Posterior cingulate gyrus (tissue), 11 donors: ENCODE data around the gene KIRREL3.
A peak's percentile ranks its signal among the peaks of the same experiment; 100 is the strongest.

ENCODE experiments used
- DNase-seq, 10 donors: peaks; one replicate each; pipeline versions ENCODE4 v3.0.0 to v3.0.0-alpha.2; 2020 to 2021; ENCODE audit warnings: mixed read lengths in 3 of 10
- intact Hi-C: fragments of 100-400 bp; cut with DNase I; formaldehyde crosslinking; loops from one replicate; pipeline ENCODE4 v1.15.1; 2023

Gene KIRREL3

DNA sequence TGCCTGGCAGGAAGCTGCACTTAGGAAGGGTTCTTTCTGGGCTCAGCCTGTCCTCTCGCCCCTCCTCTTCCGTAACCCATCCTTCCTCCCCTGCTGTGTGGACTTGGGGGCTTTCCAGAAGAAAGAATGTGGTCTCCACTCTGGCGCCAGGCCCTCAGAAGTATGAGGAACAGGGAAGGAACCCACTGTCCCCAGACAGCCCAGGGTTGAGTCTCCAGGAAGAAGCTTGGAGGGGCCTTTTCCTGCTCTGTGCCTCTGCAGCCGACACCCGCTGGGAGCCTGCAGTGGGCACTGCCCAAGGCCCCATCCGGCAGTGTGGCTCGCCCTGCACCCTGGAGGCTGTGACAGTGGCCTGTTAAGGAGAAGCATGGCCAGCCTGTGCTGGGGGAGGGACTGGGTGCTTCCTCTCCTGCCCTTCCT lies 532.5 kb downstream of the KIRREL3 start:
- intact Hi-C loops, result no loop called here
- DNase-seq, result no peak

DNA sequence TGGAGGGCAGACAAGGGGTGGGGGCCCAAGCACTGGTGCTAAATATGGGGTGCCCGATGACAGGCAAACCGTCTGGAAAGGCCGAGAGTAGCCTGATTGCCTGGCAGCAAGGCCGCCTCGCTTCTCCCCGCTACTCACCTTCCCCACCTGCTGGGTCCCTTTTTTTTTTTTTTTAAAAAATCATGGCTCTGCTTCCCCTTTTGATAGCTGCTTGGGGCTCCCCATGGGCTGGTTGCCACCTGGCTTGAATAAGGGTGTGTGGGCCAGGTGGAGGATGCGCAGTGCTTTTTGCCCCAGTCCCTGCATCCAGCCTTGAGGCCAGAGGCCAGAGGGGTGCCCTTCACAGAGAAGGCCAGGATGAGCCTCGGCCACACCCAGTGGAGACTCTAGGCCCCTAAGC lies 533.1 kb downstream of the KIRREL3 start:
- intact Hi-C loops, result no loop called here

GRCh38 chr11:126467046-126467370 lies 533.6 kb downstream of the KIRREL3 start:
- no peak for DNase-seq
- intact Hi-C loops, result no loop called here

More for the DNA sequence above, 533.1 kb downstream of the KIRREL3 start:
- DNase-seq, result no peak

- intact Hi-C loops, result no loop called here
- DNase-seq, result peak in 1 of 10 donors; percentile 76
Observed at GRCh38 chr11:126466236-126467045, 534.1 kb downstream of the KIRREL3 start.

- peak in 1 of 10 donors; percentile 72 for DNase-seq
- intact Hi-C loops, result no loop called here
Observed at GRCh38 chr11:126465573-126466188, 534.9 kb downstream of the KIRREL3 start.

DNA sequence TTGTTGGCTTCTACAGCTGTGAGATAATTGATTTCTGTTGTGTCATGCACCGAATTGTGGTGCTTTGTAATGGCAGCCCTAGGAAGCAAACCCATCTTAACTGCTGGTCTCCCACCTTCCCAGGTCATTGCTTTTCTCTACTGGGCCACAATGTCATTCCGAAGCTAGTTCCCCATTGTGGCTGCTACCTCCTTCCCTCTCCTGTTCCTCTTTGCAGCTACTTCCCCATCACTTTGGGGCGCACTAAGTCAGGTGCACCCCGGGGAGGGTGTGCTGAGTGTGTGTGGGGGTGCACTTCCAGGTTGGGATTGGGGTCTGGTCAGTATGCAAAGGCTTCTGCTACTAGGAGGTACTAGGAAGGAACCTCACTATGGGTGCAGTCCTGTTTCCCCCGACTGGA lies 535.8 kb downstream of the KIRREL3 start:
- DNase-seq, result peak in 1 of 10 donors; percentile 51
- intact Hi-C loops, result no loop called here

DNA sequence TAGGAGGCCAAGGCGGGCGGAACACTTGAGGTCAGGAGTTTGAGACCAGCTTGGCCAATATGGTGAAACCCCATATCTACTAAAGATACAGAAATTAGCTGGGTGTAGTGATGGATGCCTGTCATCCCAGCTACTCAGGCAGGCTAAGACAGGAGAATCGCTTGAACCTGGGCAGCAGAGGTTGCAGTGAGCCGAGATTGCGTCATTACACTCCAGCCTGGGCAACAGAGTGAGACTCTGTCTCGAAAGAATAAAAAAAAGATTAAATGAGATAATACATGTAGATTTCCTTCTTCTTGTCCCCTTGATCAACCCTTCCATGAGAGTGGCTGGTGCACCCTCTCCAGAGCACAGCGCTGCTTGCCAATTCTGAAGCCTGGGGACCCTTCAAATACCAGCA lies 538.1 kb downstream of the KIRREL3 start:
- intact Hi-C loops, result no loop called here

GRCh38 chr11:126461996-126462395 lies 538.6 kb downstream of the KIRREL3 start:
- peak in 1 of 10 donors; percentile 24 for DNase-seq
- intact Hi-C loops, result no loop called here

More for the DNA sequence above, 538.1 kb downstream of the KIRREL3 start:
- peak in 1 of 10 donors; percentile 17 for DNase-seq

GRCh38 chr11:126461096-126461440 lies 539.5 kb downstream of the KIRREL3 start:
- peak in 2 of 10 donors; percentile 72 to 84 for DNase-seq

GRCh38 chr11:126460417-126461095 lies 540.0 kb downstream of the KIRREL3 start:
- intact Hi-C loops, result no loop called here
- DNase-seq, result peak in 2 of 10 donors; percentile 58 to 61

More at GRCh38 chr11:126461096-126461440, 539.5 kb downstream of the KIRREL3 start:
- intact Hi-C loops, result no loop called here

DNA sequence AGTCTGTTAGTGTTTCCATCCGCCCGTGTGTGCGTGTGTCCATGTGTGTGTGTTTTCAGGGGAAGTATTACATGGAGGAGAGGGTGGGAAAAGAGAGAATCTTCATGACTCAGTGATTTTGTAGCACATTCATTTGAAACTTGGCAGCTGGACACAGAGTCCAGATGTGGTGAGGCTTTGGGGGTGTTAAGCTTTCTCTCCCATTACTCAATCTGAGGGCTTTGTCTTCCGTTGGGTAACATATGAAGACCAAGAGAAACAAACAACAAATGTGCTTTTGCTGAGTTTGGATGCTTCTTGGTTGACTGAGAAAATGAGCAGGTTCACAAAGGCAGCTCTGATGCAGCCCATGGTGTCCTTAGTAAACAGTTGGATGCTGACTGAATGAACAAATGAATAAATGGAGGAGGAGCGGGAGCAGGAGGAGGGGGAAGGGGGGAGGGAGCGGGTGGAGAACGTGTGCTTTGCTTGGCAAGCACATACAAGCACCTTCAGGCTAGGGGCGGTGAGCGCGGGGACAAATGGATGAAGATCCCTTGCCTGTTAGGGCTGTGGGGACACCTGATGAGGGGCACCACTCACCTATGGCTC lies 540.8 kb downstream of the KIRREL3 start:
- intact Hi-C loops, result no loop called here
- peak in 3 of 10 donors; percentile 31 to 81 (median 81) for DNase-seq

GRCh38 chr11:126457817-126458216 lies 542.8 kb downstream of the KIRREL3 start:
- peak in 1 of 10 donors; percentile 73 for DNase-seq
- intact Hi-C loops, result no loop called here

DNA sequence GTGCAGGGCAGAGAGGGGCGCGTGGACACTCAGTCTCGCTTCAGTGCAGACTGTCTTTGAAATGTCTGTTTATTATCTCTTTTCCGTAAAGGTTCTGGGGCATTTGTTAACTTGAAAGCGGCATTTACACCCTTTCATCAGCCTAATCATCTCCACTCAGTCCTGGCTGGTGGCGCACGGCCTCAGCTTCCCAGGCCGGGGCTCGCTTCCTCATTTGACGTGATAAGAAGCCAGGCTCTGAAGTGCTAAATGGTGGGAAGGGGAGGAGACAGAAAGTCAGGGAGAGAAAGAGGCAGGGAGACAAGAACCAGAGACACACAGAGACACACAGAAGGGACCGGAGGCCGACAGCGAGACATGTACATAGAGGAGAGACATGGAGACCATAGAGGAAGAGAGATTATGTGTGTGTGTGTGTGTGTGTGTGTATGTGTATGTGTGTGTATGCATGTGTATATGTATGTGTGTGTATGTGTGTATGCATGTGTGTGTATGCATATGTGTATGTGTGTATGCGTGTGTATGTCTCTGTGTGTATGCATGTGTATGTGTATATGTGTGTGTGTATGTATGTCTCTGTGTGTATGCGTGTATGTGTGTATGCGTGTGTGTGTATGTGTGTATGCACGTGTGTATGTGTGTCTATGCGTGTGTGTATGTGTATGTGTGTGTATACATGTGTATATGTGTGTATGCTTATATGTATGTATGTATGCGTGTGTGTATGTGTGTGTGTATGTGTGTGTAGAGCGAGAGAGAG lies 543.6 kb downstream of the KIRREL3 start:
- intact Hi-C loops, result no loop called here
- DNase-seq, result no peak

DNA sequence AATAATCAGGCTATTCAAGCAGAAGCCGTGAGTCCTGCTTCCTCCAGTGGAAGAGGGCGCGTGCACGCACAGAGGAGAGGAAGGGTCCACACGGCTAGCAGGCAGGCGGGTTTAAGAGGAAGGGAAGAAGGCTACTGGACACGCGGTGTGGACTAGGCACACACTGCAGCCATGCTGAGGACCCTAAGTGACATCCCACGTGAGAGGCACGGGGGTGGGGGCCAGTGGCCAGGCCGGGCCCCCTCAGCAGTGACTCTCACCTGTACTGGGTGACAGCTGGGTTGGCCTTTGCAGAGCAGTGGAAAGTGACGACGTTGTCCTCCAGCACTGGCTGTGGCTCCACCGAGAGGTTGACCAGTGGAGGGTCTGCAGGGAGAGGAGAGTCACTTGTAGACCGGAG lies 544.5 kb downstream of the KIRREL3 start:
- intact Hi-C loops, result no loop called here
- DNase-seq, result no peak

DNA sequence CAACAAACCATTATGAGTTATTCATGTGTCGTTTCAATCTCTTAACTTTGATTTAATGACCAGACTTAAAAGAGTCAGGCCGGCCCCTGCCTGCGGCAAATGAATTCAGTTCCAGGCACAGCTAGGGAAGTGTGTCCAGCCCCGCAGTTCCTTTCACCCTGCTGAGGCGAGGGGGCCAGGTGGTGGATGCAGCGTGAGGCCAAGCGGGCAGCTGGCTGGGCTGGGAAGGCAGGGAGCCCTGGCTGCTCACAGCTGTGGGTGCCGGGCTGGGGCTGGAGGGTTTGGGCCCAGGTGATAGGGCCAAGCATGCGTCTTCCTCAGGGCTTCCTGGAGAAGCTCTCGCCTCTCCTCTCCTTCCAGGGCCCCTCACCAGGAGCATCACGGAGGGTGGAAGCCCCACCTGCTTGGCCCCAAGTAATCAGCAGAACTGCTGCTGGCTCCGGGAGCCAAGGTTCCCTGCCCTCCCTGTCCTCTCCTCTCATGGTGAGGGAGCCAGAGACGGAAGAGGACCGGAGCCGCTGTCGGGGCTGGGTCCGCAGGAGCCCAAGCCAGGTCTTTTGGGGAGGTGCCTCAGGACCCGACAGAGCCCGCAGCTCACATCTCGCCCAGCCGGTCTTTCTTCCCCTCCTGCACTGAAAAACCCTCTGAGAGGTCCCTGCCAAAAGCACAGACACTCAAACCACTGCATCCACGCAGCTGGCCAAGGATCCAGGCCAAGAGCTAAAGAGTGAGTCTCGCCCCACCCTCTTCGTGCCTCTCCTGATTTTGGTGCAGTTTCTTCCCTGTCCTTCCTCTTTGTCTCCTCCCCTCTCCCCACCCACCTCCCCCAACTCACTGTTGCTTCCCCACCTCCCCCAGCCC lies 548.1 kb downstream of the KIRREL3 start:
- intact Hi-C loops, result no loop called here
- DNase-seq, result no peak

DNA sequence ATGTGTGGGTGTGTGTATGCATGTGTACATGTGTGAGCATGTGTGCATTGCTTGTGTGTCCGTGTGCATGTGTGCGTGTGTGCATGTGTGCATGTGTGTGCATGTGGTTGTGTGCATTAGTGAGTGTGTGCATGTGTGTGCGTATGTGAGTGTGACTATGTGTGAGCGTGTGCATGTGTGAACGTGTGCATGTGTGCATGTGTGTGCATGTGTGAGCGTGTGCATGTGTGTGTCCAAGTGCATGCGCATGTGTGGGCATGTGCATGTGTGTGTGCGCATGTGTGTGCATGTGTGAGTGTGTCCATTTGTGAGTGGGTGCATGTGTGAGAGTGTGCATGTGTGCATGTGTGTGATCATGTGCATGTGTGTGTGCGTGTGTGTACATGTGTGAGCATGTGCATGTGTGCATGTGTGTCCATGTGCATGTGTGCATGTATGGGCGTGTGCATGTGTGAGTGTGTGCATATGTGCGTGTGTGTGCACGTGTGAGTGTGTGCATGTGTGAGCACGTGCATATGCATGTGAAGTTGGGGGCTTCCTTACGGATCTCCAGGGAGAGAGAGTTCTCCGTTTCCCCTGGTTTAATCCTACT lies 549.3 kb downstream of the KIRREL3 start:
- DNase-seq, result no peak
- intact Hi-C loops, result no loop called here

GRCh38 chr11:126450806-126451205 lies 549.8 kb downstream of the KIRREL3 start:
- no peak for DNase-seq
- intact Hi-C loops, result no loop called here

DNA sequence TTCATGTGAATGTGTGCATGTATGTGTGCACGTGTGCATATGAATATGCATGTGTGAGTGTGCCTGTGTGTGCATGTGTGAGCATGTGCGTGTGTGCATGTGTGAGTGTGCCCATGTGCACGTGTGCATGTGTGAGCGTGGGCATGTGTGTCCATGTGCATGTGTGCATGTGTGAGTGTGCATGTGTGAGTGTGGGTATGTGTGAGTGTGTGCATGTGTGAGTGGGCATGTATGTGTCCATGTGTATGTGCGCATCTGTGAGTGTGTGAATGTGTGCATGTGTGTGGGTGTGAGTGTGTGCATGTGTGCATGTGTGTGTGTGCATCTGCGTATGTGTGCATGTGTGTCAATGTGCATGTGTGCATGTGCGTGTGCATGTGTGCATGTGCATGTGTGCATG lies 550.4 kb downstream of the KIRREL3 start:
- intact Hi-C loops, result no loop called here
- no peak for DNase-seq

DNA sequence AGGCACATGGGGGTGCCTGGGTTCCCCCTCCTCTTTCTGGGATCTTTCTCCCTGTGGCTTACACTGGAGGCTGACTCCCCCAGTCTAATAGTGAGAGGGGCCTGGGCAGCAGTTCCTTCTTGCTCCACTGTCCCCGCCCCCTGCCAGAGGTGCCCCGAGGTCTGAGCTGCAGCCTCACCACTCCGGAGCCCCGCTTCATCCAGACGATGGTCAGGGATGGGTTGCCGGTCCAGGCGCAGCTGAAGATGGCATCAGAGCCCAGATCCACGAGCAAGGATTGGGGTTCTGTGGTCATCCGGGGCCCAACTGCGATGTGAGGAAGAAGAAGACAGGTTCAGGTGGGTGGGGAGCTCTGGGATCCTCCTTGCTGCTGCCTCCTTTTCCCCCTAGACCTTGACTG lies 554.0 kb downstream of the KIRREL3 start:
- intact Hi-C loops, result loop anchor here (10.0 kb wide), 1 partner anchor 548 kb away; no protein-coding TSS in a partner anchor
- no peak for DNase-seq
